NB4 (cell line): ENCODE data around the gene PRPF19.

Experiments
- DNase-seq: peaks from one replicate; pipeline ENCODE4 v3.0.0; 2010; ENCODE audit warnings: low read depth
- H3K4me3 ChIP-seq: one replicate; pipeline ENCODE4 v1.5.1; 2011; ENCODE audit warnings: mild to moderate bottlenecking, low read depth, low read length, moderate library complexity
- MYC ChIP-seq: IDR thresholded peaks from 2 replicates; pipeline ENCODE4 v1.6.1; 2011; ENCODE audit warnings: low read depth, low read length
- POLR2A ChIP-seq: IDR thresholded peaks from 2 replicates; pipeline ENCODE4 v1.6.1; 2011; ENCODE audit warnings: mild to moderate bottlenecking; ENCODE audit not compliant: insufficient read length; ENCODE audit errors: extremely low read depth
- TF ChIP-seq, protein P1 (sequence below): IDR thresholded peaks from one replicate; pipeline ENCODE4 v1.5.1; 2012; ENCODE audit warnings: low read depth, low read length
- TF ChIP-seq, protein P2 (sequence below): IDR thresholded peaks from 2 replicates; pipeline ENCODE4 v1.6.1; 2011; ENCODE audit warnings: low read depth, low read length

PRPF19 gene

DNA sequence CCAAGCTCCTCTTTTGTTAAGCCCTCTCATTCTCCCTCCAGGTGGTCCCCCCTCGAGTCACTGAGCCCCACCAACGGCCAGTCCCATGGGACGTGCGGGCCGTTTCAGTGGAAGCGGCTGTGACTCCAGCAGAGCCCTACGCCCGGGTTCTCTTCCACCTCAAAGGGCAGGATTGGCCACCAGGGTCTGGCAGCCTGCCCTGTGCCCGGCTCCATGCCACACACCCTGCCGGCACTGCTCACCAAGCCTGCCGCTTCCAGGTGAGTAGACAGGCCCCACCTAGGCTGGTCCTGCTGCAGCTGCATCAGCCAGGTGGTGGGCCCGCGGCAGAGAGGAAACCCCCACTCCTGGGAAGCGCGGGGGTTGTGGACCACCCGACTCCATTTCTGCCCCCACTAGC, 21.2 kb upstream of the PRPF19 start:
- TF ChIP-seq MYC (no peak), POLR2A (no peak)
- TF ChIP-seq, protein P1, sequence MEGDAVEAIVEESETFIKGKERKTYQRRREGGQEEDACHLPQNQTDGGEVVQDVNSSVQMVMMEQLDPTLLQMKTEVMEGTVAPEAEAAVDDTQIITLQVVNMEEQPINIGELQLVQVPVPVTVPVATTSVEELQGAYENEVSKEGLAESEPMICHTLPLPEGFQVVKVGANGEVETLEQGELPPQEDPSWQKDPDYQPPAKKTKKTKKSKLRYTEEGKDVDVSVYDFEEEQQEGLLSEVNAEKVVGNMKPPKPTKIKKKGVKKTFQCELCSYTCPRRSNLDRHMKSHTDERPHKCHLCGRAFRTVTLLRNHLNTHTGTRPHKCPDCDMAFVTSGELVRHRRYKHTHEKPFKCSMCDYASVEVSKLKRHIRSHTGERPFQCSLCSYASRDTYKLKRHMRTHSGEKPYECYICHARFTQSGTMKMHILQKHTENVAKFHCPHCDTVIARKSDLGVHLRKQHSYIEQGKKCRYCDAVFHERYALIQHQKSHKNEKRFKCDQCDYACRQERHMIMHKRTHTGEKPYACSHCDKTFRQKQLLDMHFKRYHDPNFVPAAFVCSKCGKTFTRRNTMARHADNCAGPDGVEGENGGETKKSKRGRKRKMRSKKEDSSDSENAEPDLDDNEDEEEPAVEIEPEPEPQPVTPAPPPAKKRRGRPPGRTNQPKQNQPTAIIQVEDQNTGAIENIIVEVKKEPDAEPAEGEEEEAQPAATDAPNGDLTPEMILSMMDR, result no peak
- TF ChIP-seq, protein P2, sequence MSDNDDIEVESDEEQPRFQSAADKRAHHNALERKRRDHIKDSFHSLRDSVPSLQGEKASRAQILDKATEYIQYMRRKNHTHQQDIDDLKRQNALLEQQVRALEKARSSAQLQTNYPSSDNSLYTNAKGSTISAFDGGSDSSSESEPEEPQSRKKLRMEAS, result no peak
- no peak overlapping the region for H3K4me3 ChIP-seq
- no peak for DNase-seq

DNA sequence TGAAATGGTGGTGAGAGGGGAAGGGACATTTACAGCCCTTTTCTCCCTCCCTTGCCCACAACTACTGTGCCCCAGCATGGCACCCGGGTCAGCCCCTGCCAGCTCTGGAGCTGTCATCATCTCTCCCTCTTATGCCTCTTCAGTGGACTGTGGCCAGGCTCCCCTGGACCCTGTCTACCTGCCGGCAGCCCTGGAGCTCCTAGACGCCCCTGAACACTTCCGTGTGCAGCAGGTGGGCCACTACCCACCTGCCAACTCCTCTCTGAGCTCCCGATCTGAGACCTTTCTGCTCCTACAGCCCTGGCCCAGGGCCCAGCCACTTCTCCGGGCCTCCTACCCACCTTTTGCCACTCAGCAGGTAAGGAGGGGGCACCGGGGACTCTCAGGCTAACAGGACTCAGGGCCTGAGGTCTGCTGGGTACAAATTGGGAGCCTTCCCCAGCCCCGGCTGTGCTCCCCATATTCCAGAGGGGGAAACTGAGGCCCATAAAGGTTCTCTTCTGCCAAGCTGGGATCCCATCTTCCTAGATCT, 20.7 kb upstream of the PRPF19 start:
- TF ChIP-seq, protein P1, result no peak
- TF ChIP-seq, protein P2, result no peak
- TF ChIP-seq POLR2A (no peak), MYC (no peak)
- H3K4me3 ChIP-seq, result no peak overlapping the region
- no peak for DNase-seq

DNA sequence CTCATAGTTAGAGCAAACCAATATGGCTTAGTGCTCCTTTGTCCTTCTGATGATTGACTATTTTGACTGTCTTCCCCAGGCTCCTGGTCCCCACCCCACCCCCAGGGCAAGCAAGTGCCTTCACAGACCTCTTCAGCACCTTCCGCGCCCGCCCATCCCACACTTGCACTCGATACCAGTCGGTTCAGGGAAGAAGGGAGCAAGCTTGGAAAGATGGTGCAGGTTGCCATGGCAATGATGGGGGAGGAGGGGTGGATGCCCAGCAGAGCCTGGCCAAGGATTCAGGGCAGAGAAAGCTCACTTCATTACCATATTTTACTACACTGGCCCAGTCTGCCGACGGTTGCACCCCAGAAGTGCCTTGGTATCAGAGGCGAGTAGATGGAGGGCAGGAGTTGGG, 20.1 kb upstream of the PRPF19 start:
- no peak overlapping the region for H3K4me3 ChIP-seq
- DNase-seq, result no peak
- TF ChIP-seq POLR2A (no peak), MYC (no peak)
- TF ChIP-seq, protein P1, result no peak
- TF ChIP-seq, protein P2, result no peak

DNA sequence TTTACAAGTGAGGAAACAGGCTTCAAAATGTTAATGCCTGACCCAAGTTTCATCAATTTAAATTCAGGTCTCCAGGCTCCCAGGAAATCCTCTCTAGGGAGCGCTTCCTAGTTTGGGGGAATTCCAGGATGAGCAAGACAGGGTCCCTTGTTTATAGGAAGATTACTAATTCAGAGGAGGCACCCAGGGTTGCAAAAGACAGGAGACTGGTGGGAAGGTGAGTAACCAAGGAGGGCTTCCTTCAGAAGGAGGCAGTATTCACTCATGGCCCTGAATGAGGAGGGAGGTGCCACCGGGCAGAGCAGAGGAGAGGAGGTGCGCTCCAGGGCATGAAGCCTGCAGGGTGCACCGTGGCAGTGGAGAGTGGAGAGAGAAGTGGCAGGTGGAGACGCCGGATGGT, 19.5 kb upstream of the PRPF19 start:
- no peak for DNase-seq
- TF ChIP-seq, protein P1, result no peak
- TF ChIP-seq MYC (no peak), POLR2A (no peak)
- TF ChIP-seq, protein P2, result no peak
- H3K4me3 ChIP-seq, result no peak overlapping the region

DNA sequence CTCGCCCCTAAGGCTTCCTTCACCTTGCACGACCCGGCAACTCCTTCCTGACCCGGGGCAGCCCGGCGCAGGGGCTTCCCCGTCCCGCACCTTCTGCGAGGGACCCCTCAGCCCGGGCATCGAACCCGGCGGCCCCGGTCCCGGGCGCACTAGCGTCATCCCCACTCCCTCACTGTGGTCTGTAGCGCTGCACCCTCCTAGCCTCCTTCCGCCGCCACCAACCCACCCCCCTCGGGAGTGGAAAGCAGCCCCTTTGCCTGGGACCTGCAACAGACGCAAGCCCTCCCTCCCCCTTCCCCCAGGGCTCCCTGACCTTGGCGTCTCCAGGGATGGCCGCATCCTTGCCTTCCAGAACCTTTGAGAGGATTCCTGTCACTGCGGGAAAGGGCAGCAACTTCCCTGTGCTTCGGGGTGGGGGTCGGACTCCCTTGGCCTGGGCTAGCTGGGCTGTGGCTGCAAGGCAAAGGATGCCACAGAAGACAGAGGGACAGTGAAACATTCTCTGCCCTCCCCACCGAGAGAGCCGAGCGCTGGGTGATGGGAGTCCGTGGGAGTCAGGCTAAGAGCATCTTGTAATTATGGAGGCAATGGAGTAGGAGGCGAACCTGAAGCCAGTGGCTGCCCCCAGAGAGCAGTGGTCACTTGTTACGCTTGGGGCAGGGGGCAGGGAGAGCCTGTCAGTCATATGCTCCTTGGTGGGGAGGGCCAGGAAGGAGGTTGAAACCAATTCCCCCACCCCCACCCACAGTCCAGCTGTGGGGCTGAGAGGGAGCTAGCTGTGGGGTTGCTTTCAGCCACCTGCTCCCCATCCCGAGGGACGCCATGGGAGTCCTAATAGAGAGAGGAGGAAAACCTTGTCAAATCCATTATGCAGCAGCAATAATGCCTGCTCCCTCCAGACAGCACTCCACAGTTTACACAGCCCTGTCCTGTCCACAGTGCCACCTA, 18.8 kb upstream of the PRPF19 start:
- TF ChIP-seq, protein P1, result no peak
- TF ChIP-seq MYC (no peak), POLR2A (no peak)
- TF ChIP-seq, protein P2, result no peak
- H3K4me3 ChIP-seq, result no peak overlapping the region
- no peak for DNase-seq
